ENCODE measurements around the gene TRPV5.

TRPV5 gene

GRCh38 chr7:142870566-142871259 lies 62.8 kb downstream of the TRPV5 start:
- no peak for DNase-seq (ENCODE audit: low spot score)

- no peak for DNase-seq (ENCODE audit: low spot score)
Measured at GRCh38 chr7:142870147-142870559, 63.4 kb downstream of the TRPV5 start.

- no peak for DNase-seq (ENCODE audit: low spot score)
Measured at GRCh38 chr7:142869434-142869833, 64.1 kb downstream of the TRPV5 start.

GRCh38 chr7:142868986-142869415 lies 64.5 kb downstream of the TRPV5 start:
- no peak for DNase-seq (ENCODE audit: low spot score)

GRCh38 chr7:142868188-142868985 lies 65.2 kb downstream of the TRPV5 start:
- DNase-seq (ENCODE audit: low spot score) = no peak

- DNase-seq (ENCODE audit: low spot score) = no peak
Measured at GRCh38 chr7:142867398-142868187, 66.0 kb downstream of the TRPV5 start.

- DNase-seq (ENCODE audit: low spot score) = no peak
Measured at GRCh38 chr7:142867097-142867378, 66.5 kb downstream of the TRPV5 start.

- DNase-seq (ENCODE audit: low spot score) = peak; percentile 28
Measured at GRCh38 chr7:142866361-142867096, 67.0 kb downstream of the TRPV5 start.

GRCh38 chr7:142865766-142866165 lies 67.8 kb downstream of the TRPV5 start:
- no peak for DNase-seq (ENCODE audit: low spot score)

- DNase-seq (ENCODE audit: low spot score) = no peak
Measured at GRCh38 chr7:142864980-142865747, 68.4 kb downstream of the TRPV5 start.

GRCh38 chr7:142863891-142864685 lies 69.5 kb downstream of the TRPV5 start:
- no peak for DNase-seq (ENCODE audit: low spot score)

GRCh38 chr7:142862786-142863400 lies 70.7 kb downstream of the TRPV5 start:
- DNase-seq (ENCODE audit: low spot score) = no peak

- DNase-seq (ENCODE audit: low spot score) = no peak
Measured at GRCh38 chr7:142862351-142862750, 71.2 kb downstream of the TRPV5 start.

- DNase-seq (ENCODE audit: low spot score) = no peak
Measured at GRCh38 chr7:142860968-142861367, 72.6 kb downstream of the TRPV5 start.

- no peak for DNase-seq (ENCODE audit: low spot score)
Measured at GRCh38 chr7:142859829-142860228, 73.7 kb downstream of the TRPV5 start.

GRCh38 chr7:142859411-142859810 lies 74.1 kb downstream of the TRPV5 start:
- no peak for DNase-seq (ENCODE audit: low spot score)
